SK-N-SH treated with all-trans-retinoic acid at 6 μM for 48 hours (cell line): ENCODE results near the gene TRABD.

Source experiments
- OSR1 ChIP-seq: fragments of 250-450 bp; sonication (Bioruptor Pico); IDR thresholded peaks from 2 replicates; pipeline ENCODE4 v1.8.0; 2022; ENCODE audit warnings: moderate library complexity, mild to moderate bottlenecking, inconsistent platforms
- SNAI2 ChIP-seq: fragments of 250-450 bp; sonication (Bioruptor Pico); IDR thresholded peaks from 2 replicates; pipeline ENCODE4 v1.5.0; 2020; ENCODE audit warnings: mild to moderate bottlenecking, moderate library complexity
- ZC3H10 ChIP-seq: fragments of 250-450 bp; sonication (Bioruptor Pico); IDR thresholded peaks from 2 replicates; pipeline ENCODE4 v1.5.1; 2021; ENCODE audit warnings: mild to moderate bottlenecking, moderate library complexity

- TF ChIP-seq OSR1 (CRISPR knock-in tag) (no peak), SNAI2 (no peak), ZC3H10 (no peak)
Measured at GRCh38 chr22:50197856-50198623, 12.3 kb downstream of the TRABD start.
